HepG2 (cell line): ENCODE measurements around the gene KLHL12. TPM values are rescaled to one million over a fixed set of nuclear protein-coding genes. Genes with fewer than 3 reads are reported as not detected.

Experiments
- AGO1 ChIP-seq: fragments of 200-400 bp; formaldehyde crosslinking; IDR thresholded peaks from 2 replicates; pipeline ENCODE4 v1.6.1; 2017; ENCODE audit warnings: mild to moderate bottlenecking, low read depth, low read length, moderate library complexity; ENCODE audit not compliant: poor library complexity, severe bottlenecking
- BRD4 ChIP-seq: sonication (generic); formaldehyde crosslinking; IDR thresholded peaks from 2 replicates; pipeline ENCODE4 v1.4.0; 2020; ENCODE audit warnings: missing genetic modification reagents
- NR2F6 ChIP-seq, 2 experiments: IDR thresholded peaks; 2 replicates each; pipeline ENCODE4 v1.6.1; 2016; ENCODE audit warnings: antibody characterized with exemption in 1 of 2, mild to moderate bottlenecking in 1 of 2
- PCBP2 ChIP-seq: fragments of 200-400 bp; formaldehyde crosslinking; optimal IDR thresholded peaks from 2 replicates; pipeline ENCODE3; 2018; ENCODE audit warnings: low read length, low read depth; ENCODE audit not compliant: poor library complexity, severe bottlenecking
- SP4 ChIP-seq: sonication (generic); formaldehyde crosslinking; IDR thresholded peaks from 2 replicates; pipeline ENCODE4 v1.8.1; 2023; ENCODE audit warnings: mild to moderate bottlenecking, missing genetic modification reagents
- ZMYM4 ChIP-seq: sonication (generic); formaldehyde crosslinking; IDR thresholded peaks from 2 replicates; pipeline ENCODE4 v1.8.1; 2023; ENCODE audit warnings: mild to moderate bottlenecking, missing genetic modification reagents
- ZNF124 ChIP-seq: sonication (generic); formaldehyde crosslinking; IDR thresholded peaks from 2 replicates; pipeline ENCODE4 v1.4.0; 2020; ENCODE audit warnings: missing genetic modification reagents
- ZNF280B ChIP-seq: sonication (generic); formaldehyde crosslinking; IDR thresholded peaks from 2 replicates; pipeline ENCODE4 v1.5.0; 2020; ENCODE audit warnings: missing genetic modification reagents, mild to moderate bottlenecking, borderline replicate concordance
- ZNF343 ChIP-seq: sonication (generic); formaldehyde crosslinking; IDR thresholded peaks from 2 replicates; pipeline ENCODE4 v1.4.0; 2020; ENCODE audit warnings: mild to moderate bottlenecking, missing genetic modification reagents
- ZNF781 ChIP-seq: sonication (generic); formaldehyde crosslinking; IDR thresholded peaks from 2 replicates; pipeline ENCODE4 v1.5.1; 2020; ENCODE audit warnings: borderline replicate concordance, mild to moderate bottlenecking, missing genetic modification reagents; ENCODE audit errors: not compliant biosample characterization
- ZSCAN25 ChIP-seq: sonication (generic); formaldehyde crosslinking; IDR thresholded peaks from 2 replicates; pipeline ENCODE4 v1.8.0; 2022; ENCODE audit warnings: mild to moderate bottlenecking, missing genetic modification reagents
- polyA plus RNA-seq, 8 experiments: library from polyadenylated mRNA; depleted of rRNA in 3 of 8; stranded (reverse) in 7 of 8; unstranded in 1 of 8; fragments of >200 nt; fragmentation: Illumina TruSeq in 4 of 8; extraction: Trizol in 4 of 8; gene quantifications; 2 replicates each; pipeline versions ENCODE4 v1.2.1 to v1.2.3, GENCODE V29; 2011 to 2016; ENCODE audit warnings: low read depth in 4 of 8, missing spikeins in 1 of 8, mixed read lengths in 1 of 8; ENCODE audit not compliant: insufficient read depth in 1 of 8
- total RNA-seq, 5 experiments: library from RNA; depleted of rRNA; stranded (reverse); fragments of >200 nt; fragmentation: Illumina TruSeq; extraction: Trizol; gene quantifications; 2 replicates each; pipeline ENCODE4 v1.2.3, GENCODE V29; 2016; ENCODE audit warnings: low read depth in 1 of 5
- TF ChIP-seq, protein P1 (sequence below): sonication (generic); formaldehyde crosslinking; IDR thresholded peaks from 2 replicates; pipeline ENCODE4 v1.4.0; 2020; ENCODE audit warnings: missing genetic modification reagents, borderline replicate concordance
- TF ChIP-seq, protein P2 (sequence below): sonication (generic); formaldehyde crosslinking; IDR thresholded peaks from 2 replicates; pipeline ENCODE4 v1.4.0; 2020; ENCODE audit warnings: mild to moderate bottlenecking, missing genetic modification reagents

Gene KLHL12
- total and polyA plus RNA-seq, 2 of the 13 experiments (the other 11 are each of a cell fraction or from before 2014, with no cell fraction given) = 19.2 to 25.2 TPM

GRCh38 chr1:202888531-202889360 lies 38.3 kb downstream of the KLHL12 start, which contains the start of gene RABIF (continued):
- TF ChIP-seq SP4 (CRISPR knock-in tag) (peak; percentile 62), ZMYM4 (CRISPR knock-in tag) (peak; percentile 68; the same call in 1 of the 2 replicates), ZNF124 (peak; percentile 25), NR2F6 (IDR thresholded peaks at IDR 0.05) (no peak), NR2F6 (CRISPR knock-in tag; IDR thresholded peaks at IDR 0.05) (peak; percentile 8; the same call in 1 of the 2 replicates), PCBP2 (no peak), ZSCAN25 (CRISPR knock-in tag) (no peak), ZNF343 (no peak), ZNF781 (peak; percentile 66), BRD4 (peak; percentile 68), ZNF280B (CRISPR knock-in tag) (peak; percentile 85), AGO1 (peak; percentile 57)
- TF ChIP-seq, protein P1, sequence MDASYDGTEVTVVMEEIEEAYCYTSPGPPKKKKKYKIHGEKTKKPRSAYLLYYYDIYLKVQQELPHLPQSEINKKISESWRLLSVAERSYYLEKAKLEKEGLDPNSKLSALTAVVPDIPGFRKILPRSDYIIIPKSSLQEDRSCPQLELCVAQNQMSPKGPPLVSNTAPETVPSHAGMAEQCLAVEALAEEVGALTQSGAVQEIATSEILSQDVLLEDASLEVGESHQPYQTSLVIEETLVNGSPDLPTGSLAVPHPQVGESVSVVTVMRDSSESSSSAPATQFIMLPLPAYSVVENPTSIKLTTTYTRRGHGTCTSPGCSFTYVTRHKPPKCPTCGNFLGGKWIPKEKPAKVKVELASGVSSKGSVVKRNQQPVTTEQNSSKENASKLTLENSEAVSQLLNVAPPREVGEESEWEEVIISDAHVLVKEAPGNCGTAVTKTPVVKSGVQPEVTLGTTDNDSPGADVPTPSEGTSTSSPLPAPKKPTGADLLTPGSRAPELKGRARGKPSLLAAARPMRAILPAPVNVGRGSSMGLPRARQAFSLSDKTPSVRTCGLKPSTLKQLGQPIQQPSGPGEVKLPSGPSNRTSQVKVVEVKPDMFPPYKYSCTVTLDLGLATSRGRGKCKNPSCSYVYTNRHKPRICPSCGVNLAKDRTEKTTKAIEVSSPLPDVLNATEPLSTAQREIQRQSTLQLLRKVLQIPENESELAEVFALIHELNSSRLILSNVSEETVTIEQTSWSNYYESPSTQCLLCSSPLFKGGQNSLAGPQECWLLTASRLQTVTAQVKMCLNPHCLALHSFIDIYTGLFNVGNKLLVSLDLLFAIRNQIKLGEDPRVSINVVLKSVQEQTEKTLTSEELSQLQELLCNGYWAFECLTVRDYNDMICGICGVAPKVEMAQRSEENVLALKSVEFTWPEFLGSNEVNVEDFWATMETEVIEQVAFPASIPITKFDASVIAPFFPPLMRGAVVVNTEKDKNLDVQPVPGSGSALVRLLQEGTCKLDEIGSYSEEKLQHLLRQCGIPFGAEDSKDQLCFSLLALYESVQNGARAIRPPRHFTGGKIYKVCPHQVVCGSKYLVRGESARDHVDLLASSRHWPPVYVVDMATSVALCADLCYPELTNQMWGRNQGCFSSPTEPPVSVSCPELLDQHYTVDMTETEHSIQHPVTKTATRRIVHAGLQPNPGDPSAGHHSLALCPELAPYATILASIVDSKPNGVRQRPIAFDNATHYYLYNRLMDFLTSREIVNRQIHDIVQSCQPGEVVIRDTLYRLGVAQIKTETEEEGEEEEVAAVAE (CRISPR knock-in tag) = 0 out of 2 replicates have a peak, but pooled peaks have one; percentile 58
- TF ChIP-seq, protein P2, sequence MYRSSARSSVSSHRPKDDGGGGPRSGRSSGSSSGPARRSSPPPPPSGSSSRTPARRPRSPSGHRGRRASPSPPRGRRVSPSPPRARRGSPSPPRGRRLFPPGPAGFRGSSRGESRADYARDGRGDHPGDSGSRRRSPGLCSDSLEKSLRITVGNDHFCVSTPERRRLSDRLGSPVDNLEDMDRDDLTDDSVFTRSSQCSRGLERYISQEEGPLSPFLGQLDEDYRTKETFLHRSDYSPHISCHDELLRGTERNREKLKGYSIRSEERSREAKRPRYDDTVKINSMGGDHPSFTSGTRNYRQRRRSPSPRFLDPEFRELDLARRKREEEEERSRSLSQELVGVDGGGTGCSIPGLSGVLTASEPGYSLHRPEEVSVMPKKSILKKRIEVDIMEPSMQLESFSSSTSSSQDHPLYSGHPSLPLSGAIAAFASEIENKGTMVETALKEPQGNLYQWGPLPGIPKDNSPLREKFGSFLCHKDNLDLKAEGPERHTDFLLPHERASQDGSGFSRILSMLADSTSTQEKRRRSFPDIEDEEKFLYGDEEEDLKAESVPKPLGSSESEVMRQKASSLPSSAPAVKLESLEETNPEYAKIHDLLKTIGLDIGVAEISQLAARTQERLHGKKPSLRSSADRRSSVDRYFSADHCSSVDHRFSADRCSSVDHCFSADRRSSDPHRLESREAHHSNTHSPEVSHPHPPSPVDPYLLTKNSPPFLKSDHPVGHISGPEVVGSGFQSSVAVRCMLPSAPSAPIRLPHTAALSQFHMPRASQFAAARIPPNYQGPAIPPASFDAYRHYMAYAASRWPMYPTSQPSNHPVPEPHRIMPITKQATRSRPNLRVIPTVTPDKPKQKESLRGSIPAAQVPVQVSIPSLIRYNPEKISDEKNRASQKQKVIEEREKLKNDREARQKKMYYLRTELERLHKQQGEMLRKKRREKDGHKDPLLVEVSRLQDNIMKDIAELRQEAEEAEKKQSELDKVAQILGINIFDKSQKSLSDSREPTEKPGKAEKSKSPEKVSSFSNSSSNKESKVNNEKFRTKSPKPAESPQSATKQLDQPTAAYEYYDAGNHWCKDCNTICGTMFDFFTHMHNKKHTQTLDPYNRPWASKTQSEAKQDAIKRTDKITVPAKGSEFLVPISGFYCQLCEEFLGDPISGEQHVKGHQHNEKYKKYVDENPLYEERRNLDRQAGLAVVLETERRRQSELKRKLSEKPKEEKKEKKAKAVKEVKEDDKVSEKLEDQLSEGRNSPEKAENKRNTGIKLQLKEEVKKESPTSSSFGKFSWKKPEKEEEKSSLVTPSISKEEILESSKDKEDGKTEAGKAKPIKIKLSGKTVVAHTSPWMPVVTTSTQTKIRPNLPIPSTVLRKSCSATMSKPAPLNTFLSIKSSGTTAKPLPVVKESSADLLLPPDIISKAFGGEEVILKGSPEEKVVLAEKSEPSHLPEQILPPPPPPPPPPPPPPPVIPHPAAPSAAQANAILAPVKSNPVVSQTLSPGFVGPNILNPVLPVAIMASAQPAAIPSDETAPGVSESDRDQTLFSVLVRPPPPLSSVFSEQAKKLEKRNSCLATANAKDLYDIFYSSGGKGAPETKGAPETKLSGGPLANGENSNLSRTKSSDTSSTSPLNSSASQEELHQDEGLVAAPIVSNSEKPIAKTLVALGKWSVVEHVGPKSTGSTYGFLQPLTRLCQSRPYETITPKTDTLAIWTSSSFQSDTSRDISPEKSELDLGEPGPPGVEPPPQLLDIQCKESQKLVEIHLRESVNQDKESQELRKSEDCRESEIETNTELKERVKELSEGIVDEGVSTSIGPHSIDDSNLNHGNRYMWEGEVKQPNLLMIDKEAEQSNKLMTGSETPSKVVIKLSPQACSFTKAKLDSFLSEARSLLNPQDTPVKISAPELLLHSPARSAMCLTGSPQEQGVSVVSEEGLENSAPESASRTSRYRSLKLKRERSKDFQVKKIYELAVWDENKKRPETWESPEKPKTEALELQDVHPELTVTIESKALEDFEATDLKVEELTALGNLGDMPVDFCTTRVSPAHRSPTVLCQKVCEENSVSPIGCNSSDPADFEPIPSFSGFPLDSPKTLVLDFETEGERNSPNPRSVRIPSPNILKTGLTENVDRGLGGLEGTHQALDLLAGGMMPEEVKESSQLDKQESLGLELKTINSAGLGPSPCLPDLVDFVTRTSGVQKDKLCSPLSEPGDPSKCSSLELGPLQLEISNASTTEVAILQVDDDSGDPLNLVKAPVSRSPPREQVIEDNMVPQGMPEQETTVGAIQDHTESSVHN (CRISPR knock-in tag) = no peak
